ENCODE measurements around the gene EXOSC1.

DNA sequence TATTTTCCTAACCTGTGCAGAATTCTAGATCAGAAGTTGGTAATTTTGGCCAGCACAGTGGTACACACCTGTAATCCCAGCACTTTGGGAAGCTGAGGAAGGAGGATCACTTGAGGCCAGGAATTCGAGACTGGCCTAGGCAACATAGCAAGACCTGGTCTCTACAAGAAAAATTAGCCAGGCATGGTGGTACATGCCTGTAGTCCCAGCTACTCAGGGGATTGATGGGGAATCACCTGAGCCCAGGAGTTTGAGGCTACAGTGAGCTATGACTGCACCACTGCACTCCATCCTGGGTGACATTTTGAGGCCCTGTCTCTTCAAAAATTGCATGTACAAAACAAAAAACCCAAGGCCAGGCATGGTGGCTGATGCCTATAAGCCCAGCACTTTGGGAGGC, 11.2 kb downstream of the EXOSC1 start:
- TF ChIP-seq, protein P1, sequence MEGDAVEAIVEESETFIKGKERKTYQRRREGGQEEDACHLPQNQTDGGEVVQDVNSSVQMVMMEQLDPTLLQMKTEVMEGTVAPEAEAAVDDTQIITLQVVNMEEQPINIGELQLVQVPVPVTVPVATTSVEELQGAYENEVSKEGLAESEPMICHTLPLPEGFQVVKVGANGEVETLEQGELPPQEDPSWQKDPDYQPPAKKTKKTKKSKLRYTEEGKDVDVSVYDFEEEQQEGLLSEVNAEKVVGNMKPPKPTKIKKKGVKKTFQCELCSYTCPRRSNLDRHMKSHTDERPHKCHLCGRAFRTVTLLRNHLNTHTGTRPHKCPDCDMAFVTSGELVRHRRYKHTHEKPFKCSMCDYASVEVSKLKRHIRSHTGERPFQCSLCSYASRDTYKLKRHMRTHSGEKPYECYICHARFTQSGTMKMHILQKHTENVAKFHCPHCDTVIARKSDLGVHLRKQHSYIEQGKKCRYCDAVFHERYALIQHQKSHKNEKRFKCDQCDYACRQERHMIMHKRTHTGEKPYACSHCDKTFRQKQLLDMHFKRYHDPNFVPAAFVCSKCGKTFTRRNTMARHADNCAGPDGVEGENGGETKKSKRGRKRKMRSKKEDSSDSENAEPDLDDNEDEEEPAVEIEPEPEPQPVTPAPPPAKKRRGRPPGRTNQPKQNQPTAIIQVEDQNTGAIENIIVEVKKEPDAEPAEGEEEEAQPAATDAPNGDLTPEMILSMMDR (IDR thresholded peaks at IDR 0.05) = no peak
- TF ChIP-seq EP300 (IDR thresholded peaks at IDR 0.05) = no peak
- TF ChIP-seq POLR2A (IDR thresholded peaks at IDR 0.05) = no peak
- no peak for TF ChIP-seq POLR2AphosphoS5 (IDR thresholded peaks at IDR 0.05)

All from sigmoid colon (tissue), 4 donors.